Adrenal gland (tissue), 12 donors: ENCODE measurements around the gene ATP9A. TPM values are rescaled to one million over a fixed set of nuclear protein-coding genes. Genes with fewer than 3 reads are reported as not detected.

Experiments used
- DNase-seq, 7 donors: peaks; one replicate each; pipeline ENCODE4 v3.0.0-alpha.2; 2019 to 2020
- H3K27ac ChIP-seq, 5 donors: fragments of 200-600 bp; sonication (generic) in 4 of 5; 1 replicate in 3 of 5; 2 replicates in 2 of 5; pipeline versions ENCODE4 v1.5.1 to v1.8.0; 2016 to 2020; ENCODE audit warnings: mild to moderate bottlenecking in 1 of 5
- H3K27me3 ChIP-seq: fragments of 200-600 bp; 2 replicates; pipeline ENCODE4 v1.8.0; 2021
- H3K36me3 ChIP-seq, 2 donors: fragments of 200-600 bp; replicated peaks in 1 of 2; 1 replicate in 1 of 2; 2 replicates in 1 of 2; pipeline versions ENCODE4 v1.5.1 to v1.8.0; 2018 to 2022
- H3K4me1 ChIP-seq, 2 donors: fragments of 200-600 bp; replicated peaks in 1 of 2; 1 replicate in 1 of 2; 2 replicates in 1 of 2; pipeline versions ENCODE4 v1.5.1 to v1.8.0; 2018 to 2021
- H3K4me3 ChIP-seq, 4 donors: fragments of 200-600 bp; sonication (generic) in 3 of 4; one replicate each; pipeline ENCODE4 v1.5.1; 2016 to 2018
- H3K9me3 ChIP-seq, 3 donors: fragments of 200-600 bp; sonication (generic) in 1 of 3; replicated peaks in 1 of 3; 1 replicate in 2 of 3; 2 replicates in 1 of 3; pipeline versions ENCODE4 v1.5.1 to v1.8.0; 2016 to 2021
- POLR2A ChIP-seq, 2 donors: fragments of 450-650 bp; IDR thresholded peaks; one replicate each; pipeline ENCODE4 v1.6.1; 2017; ENCODE audit warnings: antibody characterized with exemption in 2 of 2, mild to moderate bottlenecking in 2 of 2, moderate library complexity in 1 of 2
- WGBS, 4 donors: extraction: QIAGEN DNeasy Blood & Tissue Kit in 2 of 4; methylation state at CpG; one replicate each; pipeline versions ENCODE4 v1.1.5 to v1.1.7; 2013 to 2017; 5-methylcytosine and 5-hydroxymethylcytosine counted together
- intact Hi-C, 2 donors: fragments of 100-400 bp; cut with DNase I; formaldehyde crosslinking; loops; one replicate each; pipeline versions ENCODE4 v1.14.1 to v1.15.0; 2022 to 2023
- polyA plus RNA-seq, 3 donors: library from polyadenylated mRNA; stranded (reverse); fragments of 200-250 nt in 2 of 3; fragments of 350-450 nt in 1 of 3; fragmentation: Illumina TruSeq in 1 of 3; extraction: RNeasy Lipid Tissue Mini Kit (QIAGEN cat#74804) in 1 of 3; gene quantifications; one replicate each; pipeline ENCODE4 v1.2.3, GENCODE V29; 2013 to 2014
- total RNA-seq, 9 donors: library from RNA; depleted of rRNA in 4 of 9; stranded (reverse); fragments of >200 nt in 4 of 9; fragments of 120-200 nt in 1 of 9; fragmentation: NEBNext Ultra II Directional in 1 of 9; extraction: Animal tissue kit (Norgen Biotek cat#: 25700) in 1 of 9; gene quantifications; one replicate each; pipeline versions ENCODE4 v1.1.0 to v1.2.4, GENCODE V29; 2013 to 2023
- TF ChIP-seq, protein P1 (sequence below), 6 experiments: fragments of 450-650 bp in 4 of 6; fragments of 200-600 bp in 2 of 6; sonication (generic) in 1 of 6; IDR thresholded peaks; 1 replicate in 5 of 6; 2 replicates in 1 of 6; pipeline versions ENCODE4 v1.5.1 to v1.8.0; 2016 to 2021; ENCODE audit warnings: antibody characterized with exemption in 6 of 6, mild to moderate bottlenecking in 2 of 6, moderate library complexity in 1 of 6
- donor health status: healthy with polysubstance abuse.
- donor health status: Bipolar disorder and iron deficiency.
- donor health status: DM: yes; HTN: yes; CAD: no.
- donor health status: DM: no; HTN: no; CAD: no.
- donor health status: DM: no; HTN: no; CAD: no.
- donor health status: DM: yes; HTN: yes; CAD: no.

Gene ATP9A
- total and polyA plus RNA-seq, 12 donors, result 3.7 to 34.5 (median 16.7) TPM

DNA sequence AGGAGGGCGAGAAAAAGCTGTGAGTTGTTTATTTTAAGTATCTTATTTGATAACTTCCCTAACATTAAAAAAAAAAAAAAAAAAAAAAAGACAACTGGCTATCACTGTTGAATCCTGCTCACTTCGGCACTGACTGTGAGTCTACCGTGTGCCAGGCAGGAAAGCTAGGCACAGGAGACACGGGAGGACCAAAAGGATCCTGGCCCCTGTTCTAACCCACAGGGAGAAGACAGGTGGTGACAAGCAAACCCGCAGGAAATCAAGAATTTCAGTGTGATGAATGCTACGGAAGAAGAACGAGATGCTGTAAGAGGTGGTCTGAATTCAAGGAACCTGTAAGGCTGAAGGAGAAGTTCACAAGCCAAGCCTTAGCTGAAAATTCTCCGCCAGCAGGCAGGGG is 130.9 kb downstream of the ATP9A start:
- H3K36me3 ChIP-seq, result no peaks in the 10 kb centered on the region
- intact Hi-C loops, result no loop called here
- H3K4me3 ChIP-seq, result no peak overlapping the region
- WGBS, 4 donors, result 86 to 94% (median 91%) methylated on average over 8 of the region's 8 CpGs
- H3K9me3 ChIP-seq, result no peaks in the 10 kb centered on the region
- H3K4me1 ChIP-seq, result no peaks in the 10 kb centered on the region
- no peaks in the 10 kb centered on the region for H3K27me3 ChIP-seq
- TF ChIP-seq POLR2A (IDR thresholded peaks at IDR 0.05), result no peak
- TF ChIP-seq, protein P1, sequence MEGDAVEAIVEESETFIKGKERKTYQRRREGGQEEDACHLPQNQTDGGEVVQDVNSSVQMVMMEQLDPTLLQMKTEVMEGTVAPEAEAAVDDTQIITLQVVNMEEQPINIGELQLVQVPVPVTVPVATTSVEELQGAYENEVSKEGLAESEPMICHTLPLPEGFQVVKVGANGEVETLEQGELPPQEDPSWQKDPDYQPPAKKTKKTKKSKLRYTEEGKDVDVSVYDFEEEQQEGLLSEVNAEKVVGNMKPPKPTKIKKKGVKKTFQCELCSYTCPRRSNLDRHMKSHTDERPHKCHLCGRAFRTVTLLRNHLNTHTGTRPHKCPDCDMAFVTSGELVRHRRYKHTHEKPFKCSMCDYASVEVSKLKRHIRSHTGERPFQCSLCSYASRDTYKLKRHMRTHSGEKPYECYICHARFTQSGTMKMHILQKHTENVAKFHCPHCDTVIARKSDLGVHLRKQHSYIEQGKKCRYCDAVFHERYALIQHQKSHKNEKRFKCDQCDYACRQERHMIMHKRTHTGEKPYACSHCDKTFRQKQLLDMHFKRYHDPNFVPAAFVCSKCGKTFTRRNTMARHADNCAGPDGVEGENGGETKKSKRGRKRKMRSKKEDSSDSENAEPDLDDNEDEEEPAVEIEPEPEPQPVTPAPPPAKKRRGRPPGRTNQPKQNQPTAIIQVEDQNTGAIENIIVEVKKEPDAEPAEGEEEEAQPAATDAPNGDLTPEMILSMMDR (IDR thresholded peaks at IDR 0.05), result no peak
- DNase-seq, result no peak
- no peak overlapping the region for H3K27ac ChIP-seq

DNA sequence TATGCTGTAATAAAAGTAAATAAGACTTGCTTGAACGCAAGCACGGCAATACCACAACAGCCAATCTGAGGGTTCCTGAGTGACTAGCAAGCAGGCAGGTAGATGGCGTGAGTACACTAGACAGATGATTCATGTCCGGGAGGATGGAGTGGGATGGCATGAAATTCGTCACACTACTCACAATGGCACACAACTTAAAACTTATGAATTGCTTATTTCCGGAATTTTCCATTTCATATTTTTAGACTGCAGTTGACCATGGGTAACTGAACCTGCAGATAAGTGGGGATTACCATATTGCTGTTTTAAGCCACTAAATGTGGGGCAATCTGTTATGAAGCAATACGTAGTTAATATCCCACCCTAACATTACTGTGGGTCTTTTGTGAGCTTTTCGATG is 132.1 kb downstream of the ATP9A start:
- Histone ChIP-seq H3K27me3 (no peaks in the 10 kb centered on the region), H3K4me3 (no peak overlapping the region), H3K9me3 (no peaks in the 10 kb centered on the region), H3K4me1 (peaks cover 0 to 6% of the 10 kb centered on the region in 2 donors), H3K36me3 (no peaks in the 10 kb centered on the region), H3K27ac (no peak overlapping the region)
- WGBS, 4 donors, result 83 to 95% (median 86%) methylated on average over 8 of the region's 8 CpGs
- DNase-seq, result no peak
- intact Hi-C loops, result no loop called here
- TF ChIP-seq POLR2A (IDR thresholded peaks at IDR 0.05), result no peak
- TF ChIP-seq, protein P1 (IDR thresholded peaks at IDR 0.05), result no peak

DNA sequence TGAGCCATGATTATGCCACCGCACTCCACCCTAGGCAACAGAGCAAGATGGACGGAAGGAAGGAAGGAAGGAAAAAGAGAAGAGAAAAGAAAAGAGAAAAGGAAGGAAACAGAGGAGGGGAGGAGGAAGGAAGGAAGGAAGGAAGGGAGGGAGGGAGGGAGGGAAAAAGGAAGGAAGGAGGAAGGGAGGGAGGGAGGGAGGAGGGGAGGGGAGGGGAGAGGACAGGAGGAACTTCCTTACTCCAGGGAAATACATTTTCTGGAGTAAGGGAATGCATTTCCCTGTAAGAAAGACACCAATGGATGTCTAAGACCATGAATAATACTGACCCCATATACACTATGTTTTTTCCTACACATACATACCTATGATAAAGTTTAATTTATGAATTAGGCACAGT is 132.5 kb downstream of the ATP9A start:
- Histone ChIP-seq H3K9me3 (no peaks in the 10 kb centered on the region), H3K4me3 (no peak overlapping the region), H3K36me3 (no peaks in the 10 kb centered on the region), H3K4me1 (peaks cover 0 to 10% of the 10 kb centered on the region in 2 donors), H3K27me3 (no peaks in the 10 kb centered on the region), H3K27ac (no peak overlapping the region)
- 89 to 100% (median 94%) methylated on average over 2 of the region's 2 CpGs for WGBS, 4 donors
- intact Hi-C loops, result no loop called here
- DNase-seq, result no peak
- no peak for TF ChIP-seq POLR2A (IDR thresholded peaks at IDR 0.05)
- TF ChIP-seq, protein P1 (IDR thresholded peaks at IDR 0.05), result no peak

DNA sequence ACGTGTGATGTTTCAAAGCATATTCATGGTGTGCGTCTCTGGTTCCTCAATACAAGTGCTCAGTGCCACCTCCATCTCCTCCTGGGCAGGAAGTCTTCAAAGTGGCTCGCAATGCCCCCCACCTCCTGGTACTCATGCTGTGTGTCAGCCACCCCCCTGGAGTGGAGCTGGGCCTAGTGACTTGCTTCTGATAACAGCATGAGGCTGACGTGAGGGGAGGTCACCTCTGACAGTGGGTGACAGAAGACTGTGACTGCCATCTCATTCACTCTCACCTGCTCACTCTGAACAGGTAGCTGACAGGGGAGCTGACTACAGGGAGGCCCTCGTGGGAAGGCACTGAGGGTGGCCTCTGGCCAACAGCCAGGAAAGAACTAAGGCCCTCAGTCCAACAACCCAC is 133.3 kb downstream of the ATP9A start:
- TF ChIP-seq, protein P1 (IDR thresholded peaks at IDR 0.05), result no peak
- no peak for TF ChIP-seq POLR2A (IDR thresholded peaks at IDR 0.05)
- Histone ChIP-seq H3K27me3 (no peaks in the 10 kb centered on the region), H3K27ac (no peak overlapping the region), H3K9me3 (no peaks in the 10 kb centered on the region), H3K4me3 (no peak overlapping the region), H3K4me1 (peaks cover 0 to 17% of the 10 kb centered on the region in 2 donors), H3K36me3 (no peaks in the 10 kb centered on the region)
- no peak for DNase-seq
- 83 to 94% (median 87%) methylated on average over 3 to 5 of the region's 5 CpGs for WGBS, 4 donors
- intact Hi-C loops, result no loop called here
